ENCODE measurements around the gene FAM168A. TPM values are rescaled to one million over a fixed set of nuclear protein-coding genes. Genes with fewer than 3 reads are reported as not detected.
A peak's percentile ranks its signal among the peaks of the same experiment; 100 is the strongest.

Gene FAM168A
- total and polyA plus RNA-seq, 10 donors: 2.7 to 33.2 (median 22.7) TPM

- no peak for TF ChIP-seq CTCF (IDR thresholded peaks at IDR 0.05 in 8 of 11, conservative IDR thresholded peaks at IDR 0.05 in 3 of 11)
- TF ChIP-seq POLR2A (IDR thresholded peaks at IDR 0.05): no peak
- TF ChIP-seq POLR2AphosphoS5 (IDR thresholded peaks at IDR 0.05): no peak
- no peak overlapping the region for H3K4me3 ChIP-seq
- H3K4me1 ChIP-seq: peaks cover 10 to 62% (median 46%) of the 10 kb centered on the region in 6 donors
- no peak overlapping the region for H3K27ac ChIP-seq
- H3K27me3 ChIP-seq (replicated peaks in 1 of 7): no peaks in the 10 kb centered on the region
- H3K36me3 ChIP-seq: peaks cover 0 to 4% (median 0%) of the 10 kb centered on the region in 6 donors
- WGBS, 5 donors: 79 to 95% (median 85%) methylated on average over 4 of the region's 4 CpGs
- DNase-seq: no peak
- H3K9me3 ChIP-seq: no peaks in the 10 kb centered on the region
- intact Hi-C loops (cut with DNase I; ENCODE audit: low total_unique reads): no loop called here
These were observed 223.8 kb downstream of the FAM168A start for GRCh38 chr11:73374151-73374550.

GRCh38 chr11:73372375-73372993 lies 225.4 kb downstream of the FAM168A start:
- TF ChIP-seq CTCF (IDR thresholded peaks at IDR 0.05 in 8 of 11, conservative IDR thresholded peaks at IDR 0.05 in 3 of 11): peak in 1 of 11 experiments; percentile 7
- TF ChIP-seq POLR2A (IDR thresholded peaks at IDR 0.05): no peak
- peak in 1 of 3 donors; percentile 12 for TF ChIP-seq POLR2AphosphoS5 (IDR thresholded peaks at IDR 0.05)
- intact Hi-C loops (cut with DNase I; ENCODE audit: low total_unique reads): no loop called here
- Histone ChIP-seq H3K4me1 (peaks cover 9 to 57% (median 36%) of the 10 kb centered on the region in 6 donors), H3K4me3 (no peak overlapping the region), H3K36me3 (peaks cover 0 to 17% (median 0%) of the 10 kb centered on the region in 6 donors), H3K9me3 (no peaks in the 10 kb centered on the region), H3K27me3 (replicated peaks in 1 of 7) (no peaks in the 10 kb centered on the region), H3K27ac (peak overlapping the region in 3 of 8 donors; percentile 34 to 63 (median 43))
- WGBS, 5 donors: 39 to 62% (median 48%) methylated on average over 5 to 6 of the region's 6 CpGs
- no peak for DNase-seq

- TF ChIP-seq POLR2AphosphoS5 (IDR thresholded peaks at IDR 0.05): peak in 1 of 3 donors; percentile 52
- no peak for TF ChIP-seq POLR2A (IDR thresholded peaks at IDR 0.05)
- peaks cover 19 to 47% (median 34%) of the 10 kb centered on the region in 6 donors for H3K4me1 ChIP-seq
- H3K9me3 ChIP-seq: no peaks in the 10 kb centered on the region
- WGBS, 5 donors: 69 to 84% (median 75%) methylated on average over 15 to 20 of the region's 20 CpGs
- DNase-seq: no peak
- intact Hi-C loops (cut with DNase I; ENCODE audit: low total_unique reads): no loop called here
- H3K36me3 ChIP-seq: peaks cover 0 to 53% (median 7%) of the 10 kb centered on the region in 6 donors
- H3K4me3 ChIP-seq: no peak overlapping the region
- no peaks in the 10 kb centered on the region for H3K27me3 ChIP-seq (replicated peaks in 1 of 7)
- peak overlapping the region in 5 of 8 donors; percentile 52 to 85 (median 78) for H3K27ac ChIP-seq
These were observed 230.4 kb downstream of the FAM168A start for GRCh38 chr11:73367482-73368024.

GRCh38 chr11:73366953-73367352 lies 231.0 kb downstream of the FAM168A start:
- no peak for TF ChIP-seq POLR2AphosphoS5 (IDR thresholded peaks at IDR 0.05)
- no peak for TF ChIP-seq CTCF (IDR thresholded peaks at IDR 0.05 in 8 of 11, conservative IDR thresholded peaks at IDR 0.05 in 3 of 11)
- TF ChIP-seq POLR2A (IDR thresholded peaks at IDR 0.05): no peak
- WGBS, 5 donors: 58 to 70% (median 67%) methylated on average over 6 of the region's 6 CpGs
- DNase-seq: no peak
- intact Hi-C loops (cut with DNase I; ENCODE audit: low total_unique reads): no loop called here
- peaks cover 14 to 41% (median 28%) of the 10 kb centered on the region in 6 donors for H3K4me1 ChIP-seq
- H3K36me3 ChIP-seq: peaks cover 0 to 59% (median 10%) of the 10 kb centered on the region in 6 donors
- peak overlapping the region; percentile 52 to 85 (median 68) for H3K27ac ChIP-seq
- H3K27me3 ChIP-seq (replicated peaks in 1 of 7): no peaks in the 10 kb centered on the region
- no peaks in the 10 kb centered on the region for H3K9me3 ChIP-seq
- no peak overlapping the region for H3K4me3 ChIP-seq

Measured in spleen (tissue), 11 donors.